ENCODE results near the gene QPCT. TPM values are rescaled to one million over a fixed set of nuclear protein-coding genes. Genes with fewer than 3 reads are reported as not detected.

Gene QPCT
- total and polyA plus RNA-seq, 2 experiments from 2014 or later: 37.5 to 48.5 TPM

- TF ChIP-seq EZH2 (IDR thresholded peaks at IDR 0.05; ENCODE audit: insufficient read depth, poor library complexity, severe bottlenecking) (no peak), EZH2phosphoT487 (IDR thresholded peaks at IDR 0.05; ENCODE audit: insufficient read depth, low read depth) (no peak)
These were observed 3.7 kb downstream of the QPCT start for GRCh38 chr2:37348155-37348554.

GRCh38 chr2:37349231-37349860 is 4.9 kb downstream of the QPCT start:
- Histone ChIP-seq H3K27ac (no peak overlapping the region), H4K20me1 (ENCODE audit: insufficient read depth) (no peaks in the 10 kb centered on the region), H3K36me3 (ENCODE audit: low read depth) (no peaks in the 10 kb centered on the region), H3K9ac (no peak overlapping the region), H3F3A (ENCODE audit: insufficient read depth) (peaks cover 9% of the 10 kb centered on the region), H3K9me2 (ENCODE audit: insufficient read depth) (no peaks in the 10 kb centered on the region), H3K79me2 (ENCODE audit: insufficient read depth) (no peaks in the 10 kb centered on the region), H3K4me3 (no peak overlapping the region), H3K4me2 (ENCODE audit: unreplicated experiment) (peak overlapping the region; percentile 27), H3K27me3 (replicated peaks; ENCODE audit: insufficient read depth) (no peaks in the 10 kb centered on the region), H3K4me1 (ENCODE audit: insufficient read depth) (peaks cover 29% of the 10 kb centered on the region), H3K9me3 (ENCODE audit: low read depth) (no peaks in the 10 kb centered on the region), H2AFZ (peak overlapping the region; percentile 7; the same call in 1 of the 2 replicates)
- peak; percentile 46 for DNase-seq
- TF ChIP-seq EZH2 (IDR thresholded peaks at IDR 0.05; ENCODE audit: insufficient read depth, poor library complexity, severe bottlenecking): no peak
- TF ChIP-seq EZH2phosphoT487 (IDR thresholded peaks at IDR 0.05; ENCODE audit: insufficient read depth, low read depth): no peak
- in situ Hi-C loops (cut with MboI): no loop called here
- 7 to 14% methylated on average over 3 of the region's 3 CpGs for WGBS, 2 experiments (ENCODE audit: low coverage in 1 of 2, low lambda C conversion rate in 2 of 2, missing lambda C conversion rate in 2 of 2)

More at GRCh38 chr2:37348155-37348554, 3.7 kb downstream of the QPCT start:
- no peaks in the 10 kb centered on the region for H3K36me3 ChIP-seq (ENCODE audit: low read depth)
- H3K4me3 ChIP-seq: no peak overlapping the region
- H2AFZ ChIP-seq: no peak overlapping the region
- no peaks in the 10 kb centered on the region for H4K20me1 ChIP-seq (ENCODE audit: insufficient read depth)
- H3K27me3 ChIP-seq (replicated peaks; ENCODE audit: insufficient read depth): no peaks in the 10 kb centered on the region
- H3K9me3 ChIP-seq (ENCODE audit: low read depth): no peaks in the 10 kb centered on the region
- no peaks in the 10 kb centered on the region for H3K79me2 ChIP-seq (ENCODE audit: insufficient read depth)
- H3K9ac ChIP-seq: no peak overlapping the region
- DNase-seq: no peak
- H3K4me1 ChIP-seq (ENCODE audit: insufficient read depth): peaks cover 38% of the 10 kb centered on the region
- in situ Hi-C loops (cut with MboI): no loop called here
- peaks cover 21% of the 10 kb centered on the region for H3F3A ChIP-seq (ENCODE audit: insufficient read depth)
- no peaks in the 10 kb centered on the region for H3K9me2 ChIP-seq (ENCODE audit: insufficient read depth)
- WGBS, 2 experiments (ENCODE audit: low coverage in 1 of 2, low lambda C conversion rate in 2 of 2, missing lambda C conversion rate in 2 of 2): 57 to 58% methylated on average over 5 of the region's 5 CpGs
- no peak overlapping the region for H3K4me2 ChIP-seq (ENCODE audit: unreplicated experiment)
- no peak overlapping the region for H3K27ac ChIP-seq

DNA sequence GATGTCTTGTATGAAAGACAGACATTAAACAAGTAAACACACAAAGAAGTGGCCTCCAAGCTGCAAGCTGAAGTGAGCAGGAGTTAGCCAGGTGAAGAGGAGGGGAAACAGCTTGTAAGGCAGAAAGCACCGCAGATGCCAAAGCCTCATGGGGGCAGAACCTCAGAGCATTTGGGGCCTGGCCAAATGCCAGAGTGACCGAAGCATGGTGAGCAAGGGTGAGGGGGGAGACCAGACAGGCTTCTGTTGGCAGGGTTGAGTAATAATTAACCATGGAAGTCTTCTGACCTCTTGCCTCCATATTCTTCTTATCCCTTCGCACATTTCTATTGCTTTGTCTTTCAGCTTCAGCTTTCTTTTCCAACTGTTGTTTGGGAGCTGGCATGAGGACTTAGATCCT is 5.6 kb downstream of the QPCT start:
- no peak overlapping the region for H3K4me2 ChIP-seq (ENCODE audit: unreplicated experiment)
- H3K9me2 ChIP-seq (ENCODE audit: insufficient read depth): no peaks in the 10 kb centered on the region
- no peak for TF ChIP-seq EZH2phosphoT487 (IDR thresholded peaks at IDR 0.05; ENCODE audit: insufficient read depth, low read depth)
- no peak for TF ChIP-seq EZH2 (IDR thresholded peaks at IDR 0.05; ENCODE audit: insufficient read depth, poor library complexity, severe bottlenecking)
- H3K36me3 ChIP-seq (ENCODE audit: low read depth): no peaks in the 10 kb centered on the region
- WGBS, 2 experiments (ENCODE audit: low coverage in 1 of 2, low lambda C conversion rate in 2 of 2, missing lambda C conversion rate in 2 of 2): 61 to 62% methylated on average over 3 of the region's 3 CpGs
- no peak overlapping the region for H2AFZ ChIP-seq
- H3K27ac ChIP-seq: no peak overlapping the region
- DNase-seq: no peak
- no peaks in the 10 kb centered on the region for H3K27me3 ChIP-seq (replicated peaks; ENCODE audit: insufficient read depth)
- in situ Hi-C loops (cut with MboI): no loop called here
- no peak overlapping the region for H3K9ac ChIP-seq
- H4K20me1 ChIP-seq (ENCODE audit: insufficient read depth): no peaks in the 10 kb centered on the region
- peaks cover 29% of the 10 kb centered on the region for H3K4me1 ChIP-seq (ENCODE audit: insufficient read depth)
- H3K79me2 ChIP-seq (ENCODE audit: insufficient read depth): no peaks in the 10 kb centered on the region
- no peak overlapping the region for H3K4me3 ChIP-seq
- peaks cover 8% of the 10 kb centered on the region; the same call in 1 of the 2 replicates for H3F3A ChIP-seq (ENCODE audit: insufficient read depth)
- no peaks in the 10 kb centered on the region for H3K9me3 ChIP-seq (ENCODE audit: low read depth)

DNA sequence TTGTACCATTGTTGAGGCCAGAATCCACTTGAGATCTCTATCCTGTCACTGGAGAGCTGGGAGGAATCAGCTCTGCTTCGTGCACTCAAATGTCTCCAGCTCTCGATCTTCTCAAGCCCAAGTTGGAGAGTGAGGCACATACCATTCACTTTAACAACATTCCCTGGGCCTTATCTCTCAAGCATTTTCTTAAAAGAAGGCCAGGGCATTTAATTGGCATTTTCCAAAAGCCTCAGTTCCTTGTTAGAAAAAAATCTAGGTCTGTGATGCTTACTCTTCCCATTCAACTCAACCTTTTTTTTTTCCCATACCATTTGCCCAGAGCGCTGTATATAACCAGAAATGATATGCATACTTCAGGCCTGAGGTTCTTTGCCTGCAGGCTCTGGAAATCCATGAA is 10.1 kb downstream of the QPCT start:
- Histone ChIP-seq H3K9me3 (ENCODE audit: low read depth) (no peaks in the 10 kb centered on the region), H3K9me2 (ENCODE audit: insufficient read depth) (no peaks in the 10 kb centered on the region), H3F3A (ENCODE audit: insufficient read depth) (peaks cover 8% of the 10 kb centered on the region; the same call in 1 of the 2 replicates), H3K4me1 (ENCODE audit: insufficient read depth) (peaks cover 32% of the 10 kb centered on the region), H3K4me3 (no peak overlapping the region), H3K4me2 (ENCODE audit: unreplicated experiment) (no peak overlapping the region), H3K36me3 (ENCODE audit: low read depth) (no peaks in the 10 kb centered on the region), H3K27ac (no peak overlapping the region), H4K20me1 (ENCODE audit: insufficient read depth) (no peaks in the 10 kb centered on the region), H2AFZ (no peak overlapping the region), H3K79me2 (ENCODE audit: insufficient read depth) (no peaks in the 10 kb centered on the region), H3K27me3 (replicated peaks; ENCODE audit: insufficient read depth) (no peaks in the 10 kb centered on the region), H3K9ac (no peak overlapping the region)
- TF ChIP-seq EZH2phosphoT487 (IDR thresholded peaks at IDR 0.05; ENCODE audit: insufficient read depth, low read depth) (no peak), EZH2 (IDR thresholded peaks at IDR 0.05; ENCODE audit: insufficient read depth, poor library complexity, severe bottlenecking) (no peak)
- in situ Hi-C loops (cut with MboI): no loop called here
- DNase-seq: no peak
- WGBS, 2 experiments (ENCODE audit: low coverage in 1 of 2, low lambda C conversion rate in 2 of 2, missing lambda C conversion rate in 2 of 2): 84 to 91% methylated on average over 3 of the region's 3 CpGs

Measured in GM23248 (cell line).